Liver (tissue), 3 donors: ENCODE measurements around the gene NARF.

Experiments
- ATF3 ChIP-seq: IDR thresholded peaks from 2 replicates; pipeline ENCODE4 v1.6.1; 2016; ENCODE audit warnings: antibody characterized with exemption
- CTCF ChIP-seq: fragments of 150-350 bp; IDR thresholded peaks from 2 replicates; pipeline ENCODE4 v1.5.1; 2017; ENCODE audit warnings: improper control_type of control experiment, low read depth, low read length; ENCODE audit not compliant: missing input control
- EGR1 ChIP-seq, 2 donors: IDR thresholded peaks; 2 replicates each; pipeline ENCODE4 v1.6.1; 2016 to 2018; ENCODE audit warnings: antibody characterized with exemption in 2 of 2, low read depth in 2 of 2
- FOXA1 ChIP-seq: IDR thresholded peaks from 2 replicates; pipeline ENCODE4 v1.6.1; 2016; ENCODE audit warnings: antibody characterized with exemption
- GABPA ChIP-seq, 2 donors: IDR thresholded peaks in 1 of 2; conservative IDR thresholded peaks in 1 of 2; 2 replicates each; pipeline ENCODE4 v1.6.1; 2016; ENCODE audit warnings: antibody characterized with exemption in 2 of 2, mild to moderate bottlenecking in 1 of 2, moderate library complexity in 1 of 2
- HNF4G ChIP-seq: IDR thresholded peaks from 2 replicates; pipeline ENCODE4 v1.6.1; 2016; ENCODE audit warnings: antibody characterized with exemption
- RAD21 ChIP-seq, 2 donors: IDR thresholded peaks; 2 replicates each; pipeline ENCODE4 v1.6.1; 2016; ENCODE audit warnings: antibody characterized with exemption in 2 of 2, mild to moderate bottlenecking in 2 of 2
- RXRA ChIP-seq, 2 donors: IDR thresholded peaks; 2 replicates each; pipeline ENCODE4 v1.6.1; 2017 to 2018; ENCODE audit warnings: antibody characterized with exemption in 2 of 2, mild to moderate bottlenecking in 1 of 2
- YY1 ChIP-seq: IDR thresholded peaks from 2 replicates; pipeline ENCODE4 v1.6.1; 2016; ENCODE audit warnings: antibody characterized with exemption, mild to moderate bottlenecking
- TF ChIP-seq, protein P1 (sequence below): IDR thresholded peaks from 2 replicates; pipeline ENCODE4 v1.6.1; 2016; ENCODE audit warnings: antibody characterized with exemption, mild to moderate bottlenecking
- TF ChIP-seq, protein P2 (sequence below): IDR thresholded peaks from 2 replicates; pipeline ENCODE4 v1.6.1; 2016; ENCODE audit warnings: antibody characterized with exemption
- TF ChIP-seq, protein P3 (sequence below): IDR thresholded peaks from 2 replicates; pipeline ENCODE4 v1.6.1; 2016; ENCODE audit warnings: antibody characterized with exemption
- donor health status: healthy.
- donor health status: healthy.

GRCh38 chr17:82458179-82458884, at the start of gene NARF:
- TF ChIP-seq, protein P1, sequence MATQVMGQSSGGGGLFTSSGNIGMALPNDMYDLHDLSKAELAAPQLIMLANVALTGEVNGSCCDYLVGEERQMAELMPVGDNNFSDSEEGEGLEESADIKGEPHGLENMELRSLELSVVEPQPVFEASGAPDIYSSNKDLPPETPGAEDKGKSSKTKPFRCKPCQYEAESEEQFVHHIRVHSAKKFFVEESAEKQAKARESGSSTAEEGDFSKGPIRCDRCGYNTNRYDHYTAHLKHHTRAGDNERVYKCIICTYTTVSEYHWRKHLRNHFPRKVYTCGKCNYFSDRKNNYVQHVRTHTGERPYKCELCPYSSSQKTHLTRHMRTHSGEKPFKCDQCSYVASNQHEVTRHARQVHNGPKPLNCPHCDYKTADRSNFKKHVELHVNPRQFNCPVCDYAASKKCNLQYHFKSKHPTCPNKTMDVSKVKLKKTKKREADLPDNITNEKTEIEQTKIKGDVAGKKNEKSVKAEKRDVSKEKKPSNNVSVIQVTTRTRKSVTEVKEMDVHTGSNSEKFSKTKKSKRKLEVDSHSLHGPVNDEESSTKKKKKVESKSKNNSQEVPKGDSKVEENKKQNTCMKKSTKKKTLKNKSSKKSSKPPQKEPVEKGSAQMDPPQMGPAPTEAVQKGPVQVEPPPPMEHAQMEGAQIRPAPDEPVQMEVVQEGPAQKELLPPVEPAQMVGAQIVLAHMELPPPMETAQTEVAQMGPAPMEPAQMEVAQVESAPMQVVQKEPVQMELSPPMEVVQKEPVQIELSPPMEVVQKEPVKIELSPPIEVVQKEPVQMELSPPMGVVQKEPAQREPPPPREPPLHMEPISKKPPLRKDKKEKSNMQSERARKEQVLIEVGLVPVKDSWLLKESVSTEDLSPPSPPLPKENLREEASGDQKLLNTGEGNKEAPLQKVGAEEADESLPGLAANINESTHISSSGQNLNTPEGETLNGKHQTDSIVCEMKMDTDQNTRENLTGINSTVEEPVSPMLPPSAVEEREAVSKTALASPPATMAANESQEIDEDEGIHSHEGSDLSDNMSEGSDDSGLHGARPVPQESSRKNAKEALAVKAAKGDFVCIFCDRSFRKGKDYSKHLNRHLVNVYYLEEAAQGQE, result peak; percentile 85
- TF ChIP-seq, protein P2, sequence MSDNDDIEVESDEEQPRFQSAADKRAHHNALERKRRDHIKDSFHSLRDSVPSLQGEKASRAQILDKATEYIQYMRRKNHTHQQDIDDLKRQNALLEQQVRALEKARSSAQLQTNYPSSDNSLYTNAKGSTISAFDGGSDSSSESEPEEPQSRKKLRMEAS, result no peak
- no peak for TF ChIP-seq CTCF
- TF ChIP-seq EGR1 (IDR thresholded peaks at IDR 0.05; ENCODE audit: low read depth in 2 of 2), result no peak
- no peak for TF ChIP-seq RXRA (IDR thresholded peaks at IDR 0.05)
- no peak for TF ChIP-seq ATF3
- TF ChIP-seq HNF4G, result no peak
- TF ChIP-seq, protein P3, sequence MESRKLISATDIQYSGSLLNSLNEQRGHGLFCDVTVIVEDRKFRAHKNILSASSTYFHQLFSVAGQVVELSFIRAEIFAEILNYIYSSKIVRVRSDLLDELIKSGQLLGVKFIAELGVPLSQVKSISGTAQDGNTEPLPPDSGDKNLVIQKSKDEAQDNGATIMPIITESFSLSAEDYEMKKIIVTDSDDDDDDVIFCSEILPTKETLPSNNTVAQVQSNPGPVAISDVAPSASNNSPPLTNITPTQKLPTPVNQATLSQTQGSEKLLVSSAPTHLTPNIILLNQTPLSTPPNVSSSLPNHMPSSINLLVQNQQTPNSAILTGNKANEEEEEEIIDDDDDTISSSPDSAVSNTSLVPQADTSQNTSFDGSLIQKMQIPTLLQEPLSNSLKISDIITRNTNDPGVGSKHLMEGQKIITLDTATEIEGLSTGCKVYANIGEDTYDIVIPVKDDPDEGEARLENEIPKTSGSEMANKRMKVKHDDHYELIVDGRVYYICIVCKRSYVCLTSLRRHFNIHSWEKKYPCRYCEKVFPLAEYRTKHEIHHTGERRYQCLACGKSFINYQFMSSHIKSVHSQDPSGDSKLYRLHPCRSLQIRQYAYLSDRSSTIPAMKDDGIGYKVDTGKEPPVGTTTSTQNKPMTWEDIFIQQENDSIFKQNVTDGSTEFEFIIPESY, result no peak
- peak in 1 of 2 donors; percentile 65 for TF ChIP-seq GABPA (IDR thresholded peaks at IDR 0.05 in 1 of 2, conservative IDR thresholded peaks at IDR 0.05 in 1 of 2)
- peak; percentile 99 for TF ChIP-seq YY1
- no peak for TF ChIP-seq FOXA1
- peak in 1 of 2 donors; percentile 32 for TF ChIP-seq RAD21 (IDR thresholded peaks at IDR 0.05)
